GM21526 (cell line): ENCODE measurements around the gene ERICH3.

Source experiments
- ATAC-seq: cut with Tn5 transposase; IDR thresholded peaks from one replicate; pipeline ENCODE4 v1.9.1; 2021; ENCODE audit warnings: moderate library complexity; ENCODE audit not compliant: unreplicated experiment, low FRiP score

The ERICH3 gene

DNA sequence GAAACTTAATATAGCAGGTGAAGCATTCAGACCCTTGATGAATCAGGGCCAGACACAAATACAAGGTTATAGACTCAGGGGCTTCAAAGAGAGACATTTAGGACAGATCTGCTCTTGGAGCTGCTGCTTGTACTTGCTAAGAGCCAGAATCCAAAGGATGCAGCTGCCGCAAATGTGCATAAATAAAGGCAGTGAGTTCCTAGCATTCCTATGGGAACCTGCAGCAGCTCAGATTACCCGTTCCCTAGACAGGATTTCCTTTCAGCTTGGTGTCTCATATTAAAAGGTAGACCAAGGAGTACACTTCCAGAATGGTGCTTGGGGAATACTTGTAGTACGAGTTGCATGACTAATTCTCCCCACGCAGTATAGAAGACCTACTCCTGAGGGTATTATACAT, 151.4 kb downstream of the ERICH3 start:
- ATAC-seq = no peak
